Measurements from ENCODE around the gene SIGLEC9.

Gene SIGLEC9

GRCh38 chr19:51124729-51125128 lies at the start of gene SIGLEC9:
Gene SIGLEC9, plus strand, starts transcription at chr19:51124906. Its CDS starts 69 bp downstream, at chr19:51124975.
- DNase-seq (ENCODE audit: low read depth in 2 of 2) = no peak

GRCh38 chr19:51075998-51076397 lies 48.7 kb upstream of the SIGLEC9 start:
- no peak for DNase-seq (ENCODE audit: low read depth in 2 of 2)

- DNase-seq (ENCODE audit: low read depth in 2 of 2) = no peak
Observed at GRCh38 chr19:51076631-51077213, 48.0 kb upstream of the SIGLEC9 start.

GRCh38 chr19:51078104-51078503 lies 46.6 kb upstream of the SIGLEC9 start:
- no peak for DNase-seq (ENCODE audit: low read depth in 2 of 2)

- no peak for DNase-seq (ENCODE audit: low read depth in 2 of 2)
Observed at GRCh38 chr19:51078731-51079130, 46.0 kb upstream of the SIGLEC9 start.

GRCh38 chr19:51079481-51080110 lies 45.1 kb upstream of the SIGLEC9 start:
- DNase-seq (ENCODE audit: low read depth in 2 of 2) = no peak

- DNase-seq (ENCODE audit: low read depth in 2 of 2) = no peak
Observed at GRCh38 chr19:51081476-51081875, 43.2 kb upstream of the SIGLEC9 start.

- no peak for DNase-seq (ENCODE audit: low read depth in 2 of 2)
Observed at GRCh38 chr19:51082611-51083010, 42.1 kb upstream of the SIGLEC9 start, which contains the start of gene KLK14. Gene KLK14, minus strand, starts transcription at chr19:51082887. Its CDS starts 273 bp downstream, at chr19:51082614.

GRCh38 chr19:51083181-51083580 lies 41.5 kb upstream of the SIGLEC9 start:
- DNase-seq (ENCODE audit: low read depth in 2 of 2) = no peak

- no peak for DNase-seq (ENCODE audit: low read depth in 2 of 2)
Observed at GRCh38 chr19:51083783-51084182, 40.9 kb upstream of the SIGLEC9 start.

GRCh38 chr19:51084505-51084904 lies 40.2 kb upstream of the SIGLEC9 start:
- no peak for DNase-seq (ENCODE audit: low read depth in 2 of 2)

- DNase-seq (ENCODE audit: low read depth in 2 of 2) = no peak
Observed at GRCh38 chr19:51086153-51086850, 38.4 kb upstream of the SIGLEC9 start.

GRCh38 chr19:51089786-51090185 lies 34.9 kb upstream of the SIGLEC9 start:
- no peak for DNase-seq (ENCODE audit: low read depth in 2 of 2)

GRCh38 chr19:51090471-51090870 lies 34.2 kb upstream of the SIGLEC9 start:
- DNase-seq (ENCODE audit: low read depth in 2 of 2) = no peak

GRCh38 chr19:51091126-51091525 lies 33.6 kb upstream of the SIGLEC9 start:
- DNase-seq (ENCODE audit: low read depth in 2 of 2) = no peak

- DNase-seq (ENCODE audit: low read depth in 2 of 2) = no peak
Observed at GRCh38 chr19:51091895-51092873, 32.5 kb upstream of the SIGLEC9 start.

- DNase-seq (ENCODE audit: low read depth in 2 of 2) = no peak
Observed at GRCh38 chr19:51093101-51093500, 31.6 kb upstream of the SIGLEC9 start.

GRCh38 chr19:51093510-51094345 lies 31.0 kb upstream of the SIGLEC9 start:
- DNase-seq (ENCODE audit: low read depth in 2 of 2) = no peak

- no peak for DNase-seq (ENCODE audit: low read depth in 2 of 2)
Observed at GRCh38 chr19:51094696-51095279, 29.9 kb upstream of the SIGLEC9 start.

GRCh38 chr19:51096473-51097165 lies 28.1 kb upstream of the SIGLEC9 start:
- DNase-seq (ENCODE audit: low read depth in 2 of 2) = no peak
